ES-I3 (cell line): ENCODE data around the gene CEP112.

ENCODE experiments used
- H3K36me3 ChIP-seq: 2 replicates; pipeline ENCODE4 v1.6.1; 2013; ENCODE audit warnings: mild to moderate bottlenecking, low read length, control low read depth, moderate library complexity; ENCODE audit not compliant: insufficient read depth
- H3K4me1 ChIP-seq: 2 replicates; pipeline ENCODE4 v1.6.1; 2013; ENCODE audit warnings: mild to moderate bottlenecking, control low read depth, low read length; ENCODE audit not compliant: insufficient read depth
- H3K9ac ChIP-seq: 2 replicates; pipeline ENCODE4 v1.6.1; 2013; ENCODE audit warnings: low read depth, mild to moderate bottlenecking, low read length, moderate library complexity
- H3K9me3 ChIP-seq: 2 replicates; pipeline ENCODE4 v1.6.1; 2013; ENCODE audit warnings: mild to moderate bottlenecking, low read length, moderate library complexity; ENCODE audit not compliant: control insufficient read depth, insufficient read depth

The CEP112 gene

DNA sequence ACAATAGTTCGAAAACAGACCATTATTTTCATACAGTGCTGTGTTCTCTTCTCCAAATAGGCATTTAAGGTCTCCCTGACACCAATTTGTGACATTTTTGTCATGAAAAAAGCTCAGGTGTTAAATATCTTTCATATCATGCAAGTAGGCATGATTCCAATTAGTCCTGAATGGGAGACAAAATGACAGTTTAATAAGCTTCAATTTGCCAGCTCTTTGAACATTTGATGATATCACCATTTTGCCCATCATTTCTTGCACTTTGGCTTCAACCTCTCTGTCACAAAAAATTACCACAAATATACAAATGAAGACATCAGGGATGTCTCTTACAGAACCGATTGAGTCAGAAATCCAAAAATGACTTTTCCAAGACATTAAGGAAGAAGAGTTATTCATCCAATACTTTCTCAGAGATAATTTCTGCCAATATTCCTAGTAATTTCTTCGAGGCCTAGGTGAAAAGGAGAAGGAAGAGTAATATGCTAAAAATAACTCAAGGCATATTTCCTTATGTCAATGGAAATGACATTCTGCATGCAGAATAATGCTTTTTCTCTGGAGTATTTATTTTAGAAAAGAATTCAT lies 298.1 kb downstream of the CEP112 start:
- no peaks in the 10 kb centered on the region for H3K9me3 ChIP-seq
- no peaks in the 10 kb centered on the region for H3K36me3 ChIP-seq
- H3K9ac ChIP-seq = no peak overlapping the region
- no peaks in the 10 kb centered on the region for H3K4me1 ChIP-seq

DNA sequence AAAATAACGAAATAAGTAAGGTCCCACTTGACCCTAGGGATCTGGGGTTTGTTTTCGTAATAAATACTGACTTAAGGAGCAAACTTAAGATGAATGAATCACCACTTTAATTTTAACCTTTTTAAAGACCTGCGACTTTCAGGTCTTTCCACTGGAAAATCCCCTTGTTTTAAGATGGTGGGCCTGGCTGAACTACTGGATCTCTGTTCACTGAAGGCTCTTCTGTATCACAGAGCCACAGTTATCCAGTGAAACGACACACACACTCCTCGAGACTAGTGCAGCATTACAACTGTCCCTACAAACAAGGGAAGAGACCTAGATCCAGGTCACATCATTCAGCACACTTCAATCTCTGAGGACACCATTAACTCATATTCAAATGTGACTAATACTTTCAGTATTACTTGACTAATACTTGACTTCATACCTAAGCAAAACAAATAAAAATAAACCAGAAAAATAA lies 299.0 kb downstream of the CEP112 start:
- Histone ChIP-seq H3K9ac (no peak overlapping the region), H3K36me3 (no peaks in the 10 kb centered on the region), H3K4me1 (no peaks in the 10 kb centered on the region), H3K9me3 (no peaks in the 10 kb centered on the region)

DNA sequence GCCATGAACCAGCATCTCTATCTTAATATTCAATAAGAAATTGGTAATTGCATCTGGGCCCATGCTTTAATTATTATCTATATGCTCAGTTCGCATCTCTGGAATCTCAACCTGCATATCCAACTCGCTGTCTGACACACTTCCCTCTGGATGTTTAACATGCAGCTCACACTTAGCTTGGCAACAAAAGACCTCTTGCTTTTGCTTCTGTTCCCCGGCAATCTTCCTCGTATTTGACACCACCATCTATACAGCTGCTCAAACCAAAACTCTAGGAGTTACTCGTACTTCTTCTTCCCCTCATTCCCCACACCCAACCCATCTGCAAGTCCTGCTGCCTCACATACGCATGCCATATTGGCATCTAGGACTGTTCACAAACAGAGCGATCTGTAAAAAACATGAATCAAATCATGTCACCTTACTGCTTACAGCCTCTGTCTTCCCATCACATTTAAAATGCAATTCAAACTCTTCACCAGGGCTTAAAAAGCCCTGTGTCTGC lies 300.6 kb downstream of the CEP112 start:
- Histone ChIP-seq H3K9ac (no peak overlapping the region), H3K36me3 (no peaks in the 10 kb centered on the region), H3K4me1 (no peaks in the 10 kb centered on the region; the same call in 1 of the 2 replicates), H3K9me3 (no peaks in the 10 kb centered on the region)

DNA sequence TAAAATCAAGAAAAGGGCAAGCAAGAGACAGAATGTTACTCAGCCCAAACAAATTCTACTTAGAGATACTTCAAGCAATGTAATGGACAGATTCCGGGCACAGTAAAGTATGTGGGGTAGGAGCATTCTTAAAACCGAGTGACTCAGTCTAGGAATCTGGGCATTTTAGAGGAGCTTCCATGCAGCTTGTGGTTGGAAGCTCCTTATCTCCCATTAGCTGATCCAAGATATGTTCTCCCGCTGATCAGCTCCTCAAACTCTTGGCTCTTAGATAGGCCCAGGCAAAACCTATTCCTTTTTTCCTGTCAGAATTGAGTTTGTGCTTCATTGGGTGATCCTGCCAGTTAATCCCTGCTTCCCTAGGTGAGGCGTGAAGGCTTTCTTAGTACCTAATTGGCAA lies 303.3 kb downstream of the CEP112 start:
- Histone ChIP-seq H3K4me1 (no peaks in the 10 kb centered on the region; the same call in 1 of the 2 replicates), H3K36me3 (no peaks in the 10 kb centered on the region), H3K9me3 (no peaks in the 10 kb centered on the region), H3K9ac (no peak overlapping the region)

DNA sequence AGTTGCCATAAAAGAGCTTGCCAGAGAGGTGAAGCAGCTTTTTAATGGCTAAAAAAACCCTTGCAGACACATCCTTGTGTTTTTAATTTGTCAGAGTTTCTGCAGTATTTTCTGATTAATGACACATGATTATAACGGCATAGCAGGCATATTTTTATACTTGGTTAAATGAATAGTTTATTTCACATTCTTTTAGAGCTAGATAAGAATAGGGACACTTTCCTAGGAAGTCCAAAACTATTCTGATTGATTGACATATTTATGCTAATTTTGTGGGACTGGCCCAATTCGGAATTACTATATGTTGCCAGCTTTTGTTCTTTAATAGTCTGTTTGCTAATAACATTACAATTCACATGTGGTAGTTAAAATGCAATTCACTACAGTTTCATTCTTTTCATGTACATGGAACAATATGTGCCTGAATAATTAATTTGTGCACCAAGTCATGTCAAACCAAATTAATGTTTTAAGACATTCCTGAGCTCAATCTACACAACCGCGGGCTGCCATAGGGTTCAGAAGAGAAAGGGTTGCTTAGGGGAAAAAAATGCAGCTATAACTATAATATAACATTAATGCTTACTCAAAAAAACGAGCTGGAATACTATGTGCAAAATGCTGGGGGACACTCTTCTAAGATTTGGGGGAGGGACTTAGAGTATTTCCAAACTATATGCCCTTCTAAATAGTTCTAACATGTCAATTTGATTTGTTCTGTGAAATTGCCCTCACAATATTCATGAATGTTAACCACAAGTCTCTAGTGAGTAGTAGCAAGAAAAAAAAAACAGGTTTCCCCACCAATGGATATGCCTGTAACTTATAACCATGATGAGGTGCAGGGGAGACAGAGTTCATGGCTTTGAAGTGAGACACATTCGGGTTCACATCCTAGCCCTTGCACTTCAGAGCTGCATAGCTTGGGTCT lies 305.4 kb downstream of the CEP112 start:
- Histone ChIP-seq H3K4me1 (no peaks in the 10 kb centered on the region; the same call in 1 of the 2 replicates), H3K9me3 (no peaks in the 10 kb centered on the region), H3K36me3 (no peaks in the 10 kb centered on the region), H3K9ac (no peak overlapping the region)

DNA sequence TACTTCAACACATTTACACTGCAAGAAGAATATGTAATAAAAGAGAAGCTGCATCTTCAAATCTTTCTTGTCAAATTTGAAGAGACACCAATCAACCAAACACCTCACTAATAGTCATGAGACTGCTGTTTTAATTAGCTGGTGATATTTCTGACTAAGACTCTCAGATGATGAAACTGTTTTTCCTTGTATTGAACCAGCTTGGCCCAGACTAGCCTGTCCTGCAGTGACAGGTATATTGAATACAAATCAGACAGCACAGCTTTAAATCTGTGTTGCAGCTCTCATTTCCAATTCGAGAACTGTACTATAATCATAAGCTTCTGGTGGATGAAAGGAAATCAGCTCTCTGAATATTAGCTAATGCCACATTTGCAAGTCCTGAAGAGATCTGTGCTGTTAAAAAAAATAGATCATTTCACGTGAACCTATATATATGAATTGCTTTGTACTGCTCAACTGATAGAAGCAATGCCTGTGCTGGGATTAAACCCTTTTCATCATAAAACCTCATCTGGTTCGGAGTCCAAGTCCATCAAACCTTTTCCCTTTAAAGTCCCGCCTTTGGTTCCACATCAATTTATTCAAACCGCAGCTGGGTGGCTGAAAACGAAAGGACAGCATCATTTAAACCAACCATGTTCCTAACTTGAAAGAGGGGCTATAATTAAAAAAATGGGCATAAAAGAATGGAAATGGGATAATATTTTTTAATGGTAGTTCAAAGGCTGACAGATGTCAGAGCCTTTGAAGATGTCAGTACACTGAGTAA lies 306.2 kb downstream of the CEP112 start:
- Histone ChIP-seq H3K4me1 (no peaks in the 10 kb centered on the region; the same call in 1 of the 2 replicates), H3K9me3 (no peaks in the 10 kb centered on the region), H3K36me3 (no peaks in the 10 kb centered on the region), H3K9ac (no peak overlapping the region)

DNA sequence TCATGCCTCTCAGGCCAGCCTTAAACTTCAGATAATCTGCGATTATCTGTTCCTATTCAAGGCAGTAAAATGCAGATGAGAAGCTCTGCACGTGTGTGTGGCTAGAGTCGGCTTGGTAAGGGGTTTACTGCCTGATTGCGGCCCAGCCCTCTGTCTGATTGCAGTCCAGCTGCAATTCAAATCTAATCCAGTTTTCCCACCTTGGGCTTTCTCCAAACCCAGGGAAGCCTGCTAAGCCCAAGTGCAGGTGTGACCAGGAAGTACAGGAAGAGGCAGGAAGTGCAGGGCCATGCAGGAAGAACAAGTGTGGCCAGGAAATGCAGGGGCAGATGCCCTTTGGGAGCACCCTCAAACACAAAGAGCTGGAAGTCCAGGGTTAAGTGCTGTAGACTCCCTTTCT lies 314.9 kb downstream of the CEP112 start:
- Histone ChIP-seq H3K36me3 (no peaks in the 10 kb centered on the region), H3K9me3 (peaks cover 10% of the 10 kb centered on the region; the same call in 1 of the 2 replicates), H3K4me1 (peaks cover 4% of the 10 kb centered on the region; the same call in 1 of the 2 replicates), H3K9ac (no peak overlapping the region)

DNA sequence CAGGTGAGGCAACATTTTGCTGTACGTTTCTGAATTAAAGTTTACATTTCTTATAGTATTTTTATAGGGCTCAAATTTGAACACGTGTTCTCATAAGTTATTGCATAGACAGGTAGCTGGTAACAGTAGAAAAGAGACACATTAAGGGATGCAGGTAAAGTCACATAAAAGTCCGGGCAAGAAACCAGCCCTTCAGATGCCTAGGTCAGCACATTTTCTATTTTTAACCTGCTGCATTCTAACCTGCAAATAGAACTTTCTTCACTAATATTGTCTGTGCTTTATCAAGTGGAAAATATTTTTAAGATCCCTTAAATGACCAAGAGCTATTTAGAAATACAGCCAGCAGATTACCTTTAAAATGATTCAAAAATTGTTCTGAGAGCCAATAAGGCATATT lies 323.1 kb downstream of the CEP112 start:
- no peaks in the 10 kb centered on the region for H3K4me1 ChIP-seq
- H3K9ac ChIP-seq = no peak overlapping the region

DNA sequence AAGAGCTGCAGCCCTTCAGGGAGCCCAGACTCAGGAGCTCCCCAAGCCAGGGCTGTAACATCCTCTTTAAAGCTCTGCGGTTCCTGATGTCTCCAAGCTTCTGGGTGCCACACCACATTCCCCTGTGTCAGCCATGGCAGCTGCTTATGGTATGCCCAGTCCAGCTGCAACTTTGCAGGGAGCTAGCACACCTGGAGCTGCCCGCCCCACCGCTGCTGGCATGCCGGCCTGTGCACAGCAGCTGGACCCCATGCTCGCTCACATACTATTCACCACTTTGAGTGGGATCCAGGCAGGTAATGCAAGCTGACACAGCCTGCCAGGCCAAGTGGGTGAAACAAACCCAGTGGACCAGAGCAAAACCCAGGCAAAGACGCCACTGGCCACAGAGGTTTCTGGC lies 324.9 kb downstream of the CEP112 start:
- Histone ChIP-seq H3K36me3 (no peaks in the 10 kb centered on the region), H3K9ac (no peak overlapping the region), H3K4me1 (no peaks in the 10 kb centered on the region), H3K9me3 (no peaks in the 10 kb centered on the region; the same call in 1 of the 2 replicates)

More for the DNA sequence above, 323.1 kb downstream of the CEP112 start:
- H3K36me3 ChIP-seq = no peaks in the 10 kb centered on the region
- H3K9me3 ChIP-seq = no peaks in the 10 kb centered on the region; the same call in 1 of the 2 replicates

DNA sequence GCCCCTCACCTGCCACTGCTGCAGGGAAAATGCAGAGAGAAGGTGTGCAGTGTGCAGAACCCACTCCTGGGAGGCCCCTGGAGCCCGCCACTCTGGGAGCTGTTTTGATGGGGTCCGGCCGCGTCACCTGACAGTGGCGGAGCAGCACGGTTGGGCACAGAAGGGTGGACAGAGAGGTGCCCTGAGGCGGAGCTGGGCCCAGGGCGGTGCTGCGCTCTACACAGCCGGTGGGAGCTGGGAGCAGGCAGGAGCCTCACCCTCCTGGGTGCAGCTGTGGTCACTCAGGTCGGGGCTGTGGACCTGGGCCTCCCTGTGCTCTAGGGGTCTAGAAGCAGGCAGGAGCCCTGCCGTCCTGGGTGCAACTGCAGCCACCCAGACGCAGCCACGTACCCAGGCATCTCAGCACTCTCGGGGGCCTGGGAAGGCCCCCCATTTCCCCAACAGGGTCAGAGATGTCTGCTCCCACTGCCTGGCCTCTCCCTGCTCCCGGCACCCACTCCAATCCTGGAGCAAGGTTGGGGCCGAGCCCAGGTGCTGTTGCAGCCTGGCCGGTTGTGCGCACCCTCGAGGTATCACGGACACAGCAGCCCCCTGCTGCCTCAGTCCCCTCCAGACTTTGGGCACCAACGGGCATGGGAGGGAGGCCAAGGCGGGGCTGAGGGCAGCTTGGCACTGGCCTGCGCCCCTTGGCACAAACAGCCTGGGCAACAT lies 326.1 kb downstream of the CEP112 start:
- Histone ChIP-seq H3K36me3 (no peaks in the 10 kb centered on the region), H3K9ac (no peak overlapping the region), H3K9me3 (no peaks in the 10 kb centered on the region; the same call in 1 of the 2 replicates), H3K4me1 (no peaks in the 10 kb centered on the region)

DNA sequence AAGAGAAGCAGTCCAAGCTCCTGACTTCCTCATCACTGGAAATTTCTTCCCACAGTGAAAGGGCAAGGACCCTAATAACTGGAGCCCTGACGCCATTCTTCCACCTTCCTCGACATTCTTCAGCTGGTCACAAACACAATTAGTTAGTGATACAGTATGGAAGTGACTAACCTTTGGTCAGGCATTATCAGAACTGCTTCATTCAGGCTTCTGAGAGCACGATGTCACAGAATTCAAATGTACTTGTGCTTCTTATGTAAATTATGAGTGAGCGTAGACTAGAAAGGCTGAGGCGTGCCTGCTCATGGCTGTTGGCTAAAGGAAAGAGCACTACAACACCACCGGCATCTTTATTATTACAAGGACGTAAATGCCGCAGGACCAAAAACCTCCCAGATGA lies 327.5 kb downstream of the CEP112 start:
- H3K9ac ChIP-seq = no peak overlapping the region

DNA sequence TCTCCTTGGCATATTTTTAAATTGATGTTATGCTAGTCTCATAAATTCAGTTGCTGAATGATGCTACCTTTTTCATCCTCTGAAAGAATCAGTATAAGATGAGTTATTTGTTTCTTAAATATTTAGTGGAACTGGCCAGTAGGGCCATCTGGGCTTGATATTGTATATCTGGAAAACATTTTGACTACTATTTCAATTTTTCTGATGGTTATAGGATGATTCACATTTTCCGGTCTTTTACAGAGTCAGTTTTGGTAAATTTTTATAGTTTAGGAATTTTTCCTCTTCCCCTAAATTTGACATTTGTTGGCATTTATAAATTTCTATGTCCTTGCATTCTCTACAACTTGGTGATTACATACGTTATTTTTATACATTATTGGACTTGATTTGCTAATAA lies 334.2 kb downstream of the CEP112 start:
- Histone ChIP-seq H3K4me1 (peaks cover 10% of the 10 kb centered on the region; the same call in 1 of the 2 replicates), H3K36me3 (no peaks in the 10 kb centered on the region), H3K9ac (no peak overlapping the region), H3K9me3 (no peaks in the 10 kb centered on the region)

More for the DNA sequence above, 327.5 kb downstream of the CEP112 start:
- Histone ChIP-seq H3K4me1 (no peaks in the 10 kb centered on the region), H3K9me3 (no peaks in the 10 kb centered on the region; the same call in 1 of the 2 replicates), H3K36me3 (no peaks in the 10 kb centered on the region)

DNA sequence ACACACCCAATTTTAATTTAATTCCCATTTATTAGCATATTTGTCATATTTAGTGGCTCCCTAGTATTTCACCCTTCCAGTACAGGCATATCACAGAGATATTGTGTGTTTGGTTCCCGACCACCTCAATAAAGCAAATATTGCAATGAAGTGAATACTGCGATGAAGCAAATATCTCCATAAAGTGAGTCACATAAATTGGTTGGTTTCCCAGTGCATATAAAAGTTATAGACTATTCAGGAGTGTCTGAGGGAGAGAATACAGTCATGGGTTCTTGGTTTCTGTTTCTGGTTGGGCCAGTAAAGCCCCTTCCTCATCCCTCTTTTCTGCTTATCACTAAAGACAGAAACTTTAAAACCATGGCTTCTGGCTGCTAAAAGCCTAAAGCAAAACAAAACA lies 335.1 kb downstream of the CEP112 start:
- Histone ChIP-seq H3K9ac (no peak overlapping the region), H3K36me3 (no peaks in the 10 kb centered on the region), H3K9me3 (no peaks in the 10 kb centered on the region), H3K4me1 (peaks cover 10% of the 10 kb centered on the region; the same call in 1 of the 2 replicates)
